ENCODE data around the gene SCARF2.
A peak's percentile ranks its signal among the peaks of the same experiment; 100 is the strongest.

Gene SCARF2

DNA sequence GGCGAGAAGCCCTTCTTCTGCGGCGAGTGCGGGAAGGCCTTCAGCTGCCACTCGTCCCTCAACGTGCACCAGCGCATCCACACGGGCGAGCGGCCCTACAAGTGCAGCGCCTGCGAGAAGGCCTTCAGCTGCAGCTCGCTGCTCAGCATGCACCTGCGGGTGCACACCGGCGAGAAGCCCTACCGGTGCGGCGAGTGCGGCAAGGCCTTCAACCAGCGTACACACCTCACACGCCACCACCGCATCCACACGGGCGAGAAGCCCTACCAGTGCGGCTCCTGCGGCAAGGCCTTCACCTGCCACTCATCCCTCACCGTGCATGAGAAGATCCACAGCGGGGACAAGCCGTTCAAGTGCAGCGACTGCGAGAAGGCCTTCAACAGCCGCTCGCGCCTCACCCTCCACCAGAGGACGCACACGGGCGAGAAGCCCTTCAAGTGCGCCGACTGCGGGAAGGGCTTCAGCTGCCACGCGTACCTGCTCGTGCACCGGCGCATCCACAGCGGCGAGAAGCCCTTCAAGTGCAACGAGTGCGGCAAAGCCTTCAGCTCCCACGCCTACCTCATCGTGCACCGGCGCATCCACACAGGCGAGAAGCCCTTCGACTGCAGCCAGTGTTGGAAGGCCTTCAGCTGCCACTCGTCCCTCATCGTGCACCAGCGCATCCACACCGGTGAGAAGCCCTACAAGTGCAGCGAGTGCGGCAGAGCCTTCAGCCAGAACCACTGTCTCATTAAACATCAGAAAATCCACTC lies 31.5 kb downstream of the SCARF2 start:
- Histone ChIP-seq H3K9me3 (ENCODE audit: severe bottlenecking) (peaks cover 5% of the 10 kb centered on the region), H3K27me3 (ENCODE audit: insufficient read depth, poor library complexity, severe bottlenecking) (no peaks in the 10 kb centered on the region), H3K36me3 (ENCODE audit: low read depth) (no peaks in the 10 kb centered on the region), H3K27ac (ENCODE audit: poor library complexity, severe bottlenecking) (no peak overlapping the region), H3K4me3 (ENCODE audit: severe bottlenecking) (no peak overlapping the region), H3K4me1 (ENCODE audit: insufficient read depth, poor library complexity, severe bottlenecking) (no peaks in the 10 kb centered on the region)
- peak; percentile 54 for DNase-seq (ENCODE audit: low spot score)
- TF ChIP-seq, protein P1, sequence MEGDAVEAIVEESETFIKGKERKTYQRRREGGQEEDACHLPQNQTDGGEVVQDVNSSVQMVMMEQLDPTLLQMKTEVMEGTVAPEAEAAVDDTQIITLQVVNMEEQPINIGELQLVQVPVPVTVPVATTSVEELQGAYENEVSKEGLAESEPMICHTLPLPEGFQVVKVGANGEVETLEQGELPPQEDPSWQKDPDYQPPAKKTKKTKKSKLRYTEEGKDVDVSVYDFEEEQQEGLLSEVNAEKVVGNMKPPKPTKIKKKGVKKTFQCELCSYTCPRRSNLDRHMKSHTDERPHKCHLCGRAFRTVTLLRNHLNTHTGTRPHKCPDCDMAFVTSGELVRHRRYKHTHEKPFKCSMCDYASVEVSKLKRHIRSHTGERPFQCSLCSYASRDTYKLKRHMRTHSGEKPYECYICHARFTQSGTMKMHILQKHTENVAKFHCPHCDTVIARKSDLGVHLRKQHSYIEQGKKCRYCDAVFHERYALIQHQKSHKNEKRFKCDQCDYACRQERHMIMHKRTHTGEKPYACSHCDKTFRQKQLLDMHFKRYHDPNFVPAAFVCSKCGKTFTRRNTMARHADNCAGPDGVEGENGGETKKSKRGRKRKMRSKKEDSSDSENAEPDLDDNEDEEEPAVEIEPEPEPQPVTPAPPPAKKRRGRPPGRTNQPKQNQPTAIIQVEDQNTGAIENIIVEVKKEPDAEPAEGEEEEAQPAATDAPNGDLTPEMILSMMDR (IDR thresholded peaks at IDR 0.05; ENCODE audit: poor library complexity, severe bottlenecking) = no peak
- ATAC-seq (ENCODE audit: low read depth) = no peak

DNA sequence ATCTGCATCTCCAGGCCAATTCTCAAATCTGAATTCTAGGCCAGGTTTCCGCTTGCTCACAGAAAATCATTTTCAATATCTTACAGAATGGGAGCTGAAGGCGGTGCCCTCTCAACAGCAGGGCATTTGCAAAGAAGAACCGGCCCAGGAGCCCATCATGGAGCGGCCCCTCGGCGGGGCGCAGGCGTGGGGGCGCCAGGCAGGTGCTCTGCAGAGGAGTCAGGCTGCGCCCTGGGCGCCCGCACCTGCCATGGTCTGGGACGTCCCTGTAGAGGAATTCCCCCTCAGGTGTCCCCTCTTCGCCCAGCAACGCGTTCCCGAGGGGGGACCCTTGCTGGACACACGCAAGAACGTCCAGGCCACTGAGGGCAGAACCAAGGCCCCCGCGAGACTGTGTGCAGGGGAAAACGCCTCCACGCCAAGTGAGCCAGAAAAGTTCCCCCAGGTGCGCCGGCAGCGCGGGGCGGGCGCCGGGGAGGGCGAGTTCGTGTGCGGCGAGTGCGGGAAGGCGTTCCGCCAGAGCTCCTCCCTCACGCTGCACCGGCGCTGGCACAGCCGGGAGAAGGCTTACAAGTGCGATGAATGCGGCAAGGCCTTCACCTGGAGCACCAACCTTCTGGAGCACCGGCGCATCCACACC lies 32.2 kb downstream of the SCARF2 start:
- Histone ChIP-seq H3K36me3 (ENCODE audit: low read depth) (no peaks in the 10 kb centered on the region), H3K4me3 (ENCODE audit: severe bottlenecking) (no peak overlapping the region)
- DNase-seq (ENCODE audit: low spot score) = no peak

GRCh38 chr22:20404881-20405280 lies 32.7 kb downstream of the SCARF2 start:
- ATAC-seq (ENCODE audit: low read depth) = no peak
- H3K9me3 ChIP-seq (ENCODE audit: severe bottlenecking) = peaks cover 5% of the 10 kb centered on the region
- H3K36me3 ChIP-seq (ENCODE audit: low read depth) = no peaks in the 10 kb centered on the region
- DNase-seq (ENCODE audit: low spot score) = peak; percentile 34
- H3K4me3 ChIP-seq (ENCODE audit: severe bottlenecking) = no peak overlapping the region
- H3K27me3 ChIP-seq (ENCODE audit: insufficient read depth, poor library complexity, severe bottlenecking) = no peaks in the 10 kb centered on the region
- no peak overlapping the region for H3K27ac ChIP-seq (ENCODE audit: poor library complexity, severe bottlenecking)
- TF ChIP-seq, protein P1 (IDR thresholded peaks at IDR 0.05; ENCODE audit: poor library complexity, severe bottlenecking) = no peak
- no peaks in the 10 kb centered on the region for H3K4me1 ChIP-seq (ENCODE audit: insufficient read depth, poor library complexity, severe bottlenecking)

More for the DNA sequence above, 32.2 kb downstream of the SCARF2 start:
- TF ChIP-seq, protein P1 (IDR thresholded peaks at IDR 0.05; ENCODE audit: poor library complexity, severe bottlenecking) = no peak
- Histone ChIP-seq H3K9me3 (ENCODE audit: severe bottlenecking) (peaks cover 5% of the 10 kb centered on the region), H3K4me1 (ENCODE audit: insufficient read depth, poor library complexity, severe bottlenecking) (no peaks in the 10 kb centered on the region), H3K27ac (ENCODE audit: poor library complexity, severe bottlenecking) (no peak overlapping the region), H3K27me3 (ENCODE audit: insufficient read depth, poor library complexity, severe bottlenecking) (no peaks in the 10 kb centered on the region)
- no peak for ATAC-seq (ENCODE audit: low read depth)

GRCh38 chr22:20403779-20404140 lies 33.9 kb downstream of the SCARF2 start:
- no peaks in the 10 kb centered on the region for H3K4me1 ChIP-seq (ENCODE audit: insufficient read depth, poor library complexity, severe bottlenecking)
- H3K4me3 ChIP-seq (ENCODE audit: severe bottlenecking) = no peak overlapping the region
- TF ChIP-seq, protein P1 (IDR thresholded peaks at IDR 0.05; ENCODE audit: poor library complexity, severe bottlenecking) = no peak
- H3K9me3 ChIP-seq (ENCODE audit: severe bottlenecking) = peaks cover 5% of the 10 kb centered on the region
- ATAC-seq (ENCODE audit: low read depth) (no peak), DNase-seq (ENCODE audit: low spot score) (no peak)
- H3K27me3 ChIP-seq (ENCODE audit: insufficient read depth, poor library complexity, severe bottlenecking) = no peaks in the 10 kb centered on the region
- H3K27ac ChIP-seq (ENCODE audit: poor library complexity, severe bottlenecking) = no peak overlapping the region
- no peaks in the 10 kb centered on the region for H3K36me3 ChIP-seq (ENCODE audit: low read depth)
